Activated T-helper 9 cell treated with anti-CD3 and anti-CD28 coated beads, Interleukin-2, amount 50 U/mL, for 16 hours (primary cell): Measurements from ENCODE around the gene SUPT6H.

Source experiments
- DNase-seq: peaks from one replicate; pipeline ENCODE4 v3.0.0-alpha.2; 2020; ENCODE audit warnings: low read depth

Gene SUPT6H

GRCh38 chr17:28750178-28751047 is 88.4 kb downstream of the SUPT6H start:
- peak; percentile 80 for DNase-seq

GRCh38 chr17:28751600-28752366 is 89.8 kb downstream of the SUPT6H start:
- no peak for DNase-seq
